GM12872 (cell line): Measurements from ENCODE around the gene SSTR3.

Source experiments
- TF ChIP-seq, protein P1 (sequence below): IDR thresholded peaks from 3 replicates; pipeline ENCODE4 v1.5.1; 2011; ENCODE audit warnings: low read depth, mild to moderate bottlenecking, low read length, moderate library complexity; ENCODE audit not compliant: insufficient read depth

Gene SSTR3

DNA sequence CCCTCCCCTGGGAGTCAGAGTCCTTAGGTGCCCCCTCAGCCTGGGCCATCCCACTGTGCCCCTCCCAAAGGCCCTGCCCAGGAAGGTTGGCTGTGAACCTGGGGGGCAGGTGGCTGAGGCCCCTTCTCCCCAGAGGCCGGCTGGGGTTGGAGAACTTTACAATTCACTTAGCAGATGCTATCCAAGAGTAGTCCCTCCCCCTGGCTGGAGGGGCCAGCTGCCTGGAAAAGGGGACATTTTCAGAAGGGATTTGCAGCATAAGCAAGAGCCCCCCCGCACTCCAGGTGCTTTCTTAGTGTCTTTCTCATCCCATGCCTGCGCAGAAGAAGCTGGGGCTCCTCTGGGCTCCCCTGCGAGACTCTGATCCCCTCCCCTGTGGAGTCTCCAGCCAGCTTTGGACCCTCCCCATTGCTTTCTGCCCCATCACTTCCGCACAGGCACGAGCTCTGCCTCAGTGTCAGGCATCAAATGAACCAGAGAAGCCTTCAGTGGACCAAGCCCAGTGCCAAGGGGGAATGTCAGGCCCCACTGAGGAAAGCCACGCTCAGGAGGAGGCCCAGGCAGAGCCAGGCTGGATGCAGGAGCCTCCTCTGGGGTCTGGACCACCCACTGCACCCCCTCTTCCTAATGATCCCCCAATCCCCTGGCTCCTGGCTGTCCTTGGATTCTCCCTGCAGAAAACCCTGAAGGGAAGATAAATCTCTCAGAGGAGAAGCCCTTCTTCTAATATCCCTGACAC is 3.7 kb downstream of the SSTR3 start:
- TF ChIP-seq, protein P1, sequence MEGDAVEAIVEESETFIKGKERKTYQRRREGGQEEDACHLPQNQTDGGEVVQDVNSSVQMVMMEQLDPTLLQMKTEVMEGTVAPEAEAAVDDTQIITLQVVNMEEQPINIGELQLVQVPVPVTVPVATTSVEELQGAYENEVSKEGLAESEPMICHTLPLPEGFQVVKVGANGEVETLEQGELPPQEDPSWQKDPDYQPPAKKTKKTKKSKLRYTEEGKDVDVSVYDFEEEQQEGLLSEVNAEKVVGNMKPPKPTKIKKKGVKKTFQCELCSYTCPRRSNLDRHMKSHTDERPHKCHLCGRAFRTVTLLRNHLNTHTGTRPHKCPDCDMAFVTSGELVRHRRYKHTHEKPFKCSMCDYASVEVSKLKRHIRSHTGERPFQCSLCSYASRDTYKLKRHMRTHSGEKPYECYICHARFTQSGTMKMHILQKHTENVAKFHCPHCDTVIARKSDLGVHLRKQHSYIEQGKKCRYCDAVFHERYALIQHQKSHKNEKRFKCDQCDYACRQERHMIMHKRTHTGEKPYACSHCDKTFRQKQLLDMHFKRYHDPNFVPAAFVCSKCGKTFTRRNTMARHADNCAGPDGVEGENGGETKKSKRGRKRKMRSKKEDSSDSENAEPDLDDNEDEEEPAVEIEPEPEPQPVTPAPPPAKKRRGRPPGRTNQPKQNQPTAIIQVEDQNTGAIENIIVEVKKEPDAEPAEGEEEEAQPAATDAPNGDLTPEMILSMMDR: no peak

DNA sequence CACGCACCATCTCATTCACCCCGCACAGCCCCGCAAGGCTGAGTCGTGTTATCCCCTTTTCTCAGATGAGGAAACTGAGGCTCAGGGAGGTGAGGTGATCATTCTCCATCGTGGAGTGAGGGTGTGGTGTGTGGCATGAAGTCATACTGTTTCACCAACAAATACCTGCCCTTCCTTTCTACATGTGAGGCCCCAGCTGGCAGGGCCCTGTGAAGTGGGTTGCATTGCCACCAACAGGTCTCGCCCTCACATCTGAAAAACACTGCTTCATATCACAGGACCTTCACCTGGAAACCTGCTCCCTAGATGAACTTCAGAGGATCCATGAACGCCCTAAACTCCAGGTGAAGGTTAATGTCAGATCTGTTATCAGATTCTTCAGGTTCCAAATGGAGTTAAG is 4.3 kb downstream of the SSTR3 start:
- TF ChIP-seq, protein P1: no peak

DNA sequence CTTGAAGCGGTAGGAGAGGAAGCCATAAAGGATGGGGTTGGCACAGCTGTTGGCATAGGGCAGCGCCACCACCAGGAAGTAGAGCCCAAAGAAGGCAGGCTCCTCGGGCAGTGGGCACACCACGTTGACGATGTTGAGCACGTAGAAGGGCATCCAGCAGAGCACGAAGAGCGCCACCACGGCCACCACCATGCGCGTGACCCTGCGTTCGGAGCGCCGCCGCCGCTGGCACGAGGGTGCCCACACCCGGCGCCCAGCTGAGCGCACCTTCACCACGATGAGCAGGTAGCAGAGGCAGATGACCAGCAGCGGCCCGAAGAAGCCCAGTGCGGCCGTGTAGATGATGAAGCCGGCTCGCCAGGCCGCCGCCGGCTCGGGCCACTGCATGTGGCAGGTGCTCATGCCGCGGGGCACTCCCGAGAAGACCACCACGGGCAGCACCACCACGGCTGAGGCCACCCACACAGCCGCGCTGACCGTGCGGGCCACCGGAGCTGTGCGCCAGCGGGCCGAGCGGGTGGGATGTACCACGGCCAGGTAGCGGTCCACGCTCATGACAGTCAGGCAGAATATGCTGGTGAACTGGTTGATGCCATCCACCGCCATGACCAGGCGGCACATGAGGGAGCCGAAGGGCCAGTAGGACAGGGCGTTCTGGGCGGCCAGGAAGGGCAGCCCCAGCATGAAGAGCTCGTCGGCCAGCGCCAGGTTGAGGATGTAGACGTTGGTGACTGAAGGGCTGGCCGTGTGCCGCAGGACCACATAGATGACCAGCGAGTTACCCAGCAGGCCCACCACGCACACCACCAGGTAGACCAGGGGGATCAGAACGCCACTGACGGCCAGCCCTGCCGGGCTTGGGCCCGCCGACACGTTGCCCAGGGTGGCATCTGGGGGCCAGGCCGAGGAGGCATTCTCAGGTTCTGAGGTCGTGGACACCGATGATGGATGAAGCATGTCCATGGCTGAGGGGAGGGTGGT is 5.1 kb downstream of the SSTR3 start:
- TF ChIP-seq, protein P1: no peak

DNA sequence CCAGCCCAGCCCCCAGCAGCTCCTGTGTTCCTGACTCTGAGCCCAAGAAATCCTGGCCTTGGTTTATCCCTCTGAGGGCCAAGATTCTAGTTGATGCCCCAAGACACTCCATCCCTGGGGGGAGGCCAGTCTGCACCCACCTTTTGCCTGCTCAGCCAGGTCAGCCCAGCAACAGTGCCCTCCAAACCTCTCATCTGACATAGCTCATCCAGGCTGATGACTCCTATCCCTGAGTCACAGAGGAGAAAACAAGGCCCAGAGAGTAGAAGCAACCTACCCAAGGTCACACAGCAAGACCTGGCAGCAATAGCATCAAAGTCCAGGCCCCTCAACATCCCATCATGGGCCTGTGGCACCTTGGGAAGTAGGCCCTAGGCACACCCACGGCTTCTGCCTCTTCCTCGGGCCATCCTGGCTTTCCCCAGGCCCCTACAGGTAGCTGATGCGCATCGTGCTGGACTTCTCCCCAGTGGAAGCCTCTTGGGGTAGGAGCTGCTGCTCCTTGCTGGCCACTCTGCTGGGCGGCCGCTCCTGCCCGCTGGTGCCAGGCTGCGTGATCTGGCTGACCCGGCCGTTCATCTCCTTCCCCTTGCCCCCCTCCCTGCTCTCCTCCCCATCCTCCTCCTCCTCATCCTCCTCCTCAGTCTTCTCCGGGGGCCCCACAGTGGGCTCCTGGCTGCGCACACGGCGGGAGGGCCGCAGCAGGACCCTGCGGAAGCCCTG is 6.0 kb downstream of the SSTR3 start:
- TF ChIP-seq, protein P1: no peak

DNA sequence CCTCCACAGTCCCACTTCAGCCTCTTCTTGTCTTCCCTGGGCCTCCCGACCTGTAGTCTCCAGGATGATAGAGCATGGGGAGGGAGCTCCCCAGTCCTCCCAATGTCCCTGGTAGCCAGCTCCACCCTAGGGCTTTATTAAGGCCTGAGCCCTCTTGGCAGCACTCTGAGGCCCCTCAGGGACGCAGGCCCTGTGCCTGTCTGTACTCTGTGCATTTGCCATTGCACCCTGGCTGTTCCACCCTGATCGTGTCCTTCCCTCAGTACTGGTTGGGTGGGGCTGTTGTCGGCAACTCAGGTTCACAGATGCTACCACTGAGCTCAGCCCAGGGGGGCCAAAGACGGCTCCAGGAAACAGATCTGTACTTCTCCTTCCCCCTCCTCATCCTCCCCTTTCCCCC is 7.2 kb downstream of the SSTR3 start:
- TF ChIP-seq, protein P1: no peak

DNA sequence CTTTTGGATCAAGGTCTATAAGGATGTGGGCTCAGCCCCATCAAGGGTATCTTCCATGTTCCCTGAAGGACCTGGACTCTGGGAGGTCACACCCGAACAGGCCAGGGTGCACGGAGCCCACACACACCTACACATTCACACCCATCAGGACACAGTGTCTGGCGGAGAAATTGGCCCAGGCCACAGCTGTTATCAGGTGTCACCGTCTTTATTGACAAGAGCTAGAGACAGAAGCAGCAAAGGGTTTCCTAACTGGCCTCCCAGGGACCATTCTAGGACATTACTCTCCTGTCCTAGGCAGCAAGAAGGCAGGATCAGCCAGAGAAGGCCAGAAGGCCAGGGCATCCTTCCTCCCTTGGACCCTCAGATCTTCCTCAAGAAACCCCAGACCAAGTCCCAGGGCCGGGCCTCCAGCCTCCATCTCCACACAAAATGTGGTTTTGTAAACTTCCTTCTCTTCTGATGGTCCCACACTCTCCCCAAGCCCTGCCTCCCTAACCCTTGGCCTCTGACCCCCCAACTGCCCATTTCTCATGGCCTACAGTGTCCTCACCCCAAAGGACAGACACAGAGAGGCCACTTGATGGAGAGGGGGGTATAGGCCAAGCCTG is 8.1 kb downstream of the SSTR3 start:
- TF ChIP-seq, protein P1: no peak
